Ectodermal cell (in vitro differentiated cells): ENCODE results near the gene ACOT8.

ENCODE experiments used
- H3K27ac ChIP-seq: 2 replicates; pipeline ENCODE4 v1.7.0; 2013; ENCODE audit warnings: mild to moderate bottlenecking, low read depth, low read length; ENCODE audit not compliant: insufficient read depth, poor library complexity, severe bottlenecking
- H3K27me3 ChIP-seq: 2 replicates; pipeline ENCODE4 v1.7.0; 2013; ENCODE audit warnings: mild to moderate bottlenecking, low read length; ENCODE audit not compliant: insufficient read depth, control insufficient read depth, poor library complexity, severe bottlenecking
- H3K36me3 ChIP-seq: one replicate; pipeline ENCODE4 v1.7.0; 2013; ENCODE audit warnings: low read length; ENCODE audit not compliant: control insufficient read depth, insufficient read depth
- H3K4me1 ChIP-seq: one replicate; pipeline ENCODE4 v1.7.0; 2013; ENCODE audit warnings: low read length; ENCODE audit not compliant: control insufficient read depth, insufficient read depth
- H3K4me3 ChIP-seq: 2 replicates; pipeline ENCODE4 v1.7.0; 2013; ENCODE audit warnings: low read depth, low read length, control low read depth; ENCODE audit not compliant: insufficient read depth
- H3K9me3 ChIP-seq: 2 replicates; pipeline ENCODE4 v1.7.0; 2013; ENCODE audit warnings: mild to moderate bottlenecking, low read length, moderate library complexity; ENCODE audit not compliant: control insufficient read depth
- WGBS, 2 experiments: methylation state at CpG; one replicate each; pipeline ENCODE4 v1.1.7; 2013; ENCODE audit warnings: missing lambda C conversion rate in 2 of 2; 5-methylcytosine and 5-hydroxymethylcytosine counted together

Gene ACOT8

DNA sequence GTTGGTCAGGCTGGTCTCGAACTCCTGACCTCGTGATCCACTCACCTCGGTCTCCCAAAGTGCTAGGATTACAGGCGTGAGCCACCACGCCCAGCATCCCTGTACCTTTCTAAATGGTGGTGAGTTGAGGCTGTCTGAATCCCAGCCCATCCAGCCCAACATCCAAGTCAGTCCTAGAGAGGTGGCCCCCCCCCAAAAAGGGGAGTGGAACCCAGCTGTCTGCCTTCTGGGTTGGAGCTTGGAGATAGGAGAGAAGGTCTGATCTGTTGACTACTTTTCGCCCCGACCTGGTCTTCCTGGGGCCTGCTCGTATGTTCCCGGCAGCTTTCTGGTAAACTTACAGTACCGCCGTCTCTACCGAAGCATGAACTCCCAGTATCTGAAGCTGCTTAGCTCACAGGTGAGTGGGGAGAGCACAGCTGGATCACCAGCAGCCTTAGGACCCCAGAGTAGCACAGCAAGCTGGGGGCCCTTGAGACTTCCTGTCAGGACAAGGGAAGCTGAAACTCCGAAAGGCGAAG, 39.5 kb upstream of the ACOT8 start:
- peaks cover 14% of the 10 kb centered on the region for H3K36me3 ChIP-seq
- no peak overlapping the region for H3K27ac ChIP-seq
- WGBS, 2 experiments: 96 to 98% methylated on average over 14 of the region's 14 CpGs
- no peak overlapping the region for H3K4me3 ChIP-seq
- H3K27me3 ChIP-seq: no peaks in the 10 kb centered on the region
- no peaks in the 10 kb centered on the region for H3K9me3 ChIP-seq
- peaks cover 13% of the 10 kb centered on the region for H3K4me1 ChIP-seq

DNA sequence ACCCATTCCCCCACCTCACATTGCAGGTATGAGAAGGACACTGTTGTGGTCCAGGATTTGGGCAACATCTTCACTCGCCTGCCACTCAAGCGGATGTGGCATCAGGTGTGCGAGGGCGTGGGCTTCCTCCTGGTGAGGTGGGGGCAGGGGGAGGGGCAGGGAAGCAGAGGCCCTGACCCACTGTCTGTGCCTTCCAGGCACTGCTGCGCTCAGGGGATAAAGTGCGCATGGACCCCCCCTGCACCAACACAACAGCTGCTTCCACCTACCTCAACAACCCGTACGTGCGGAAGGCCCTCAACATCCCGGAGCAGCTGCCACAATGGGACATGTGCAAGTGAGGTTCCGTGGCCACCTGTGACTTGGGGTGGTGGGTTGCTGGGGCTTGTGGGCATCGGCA, 37.6 kb upstream of the ACOT8 start:
- Histone ChIP-seq H3K27me3 (peaks cover 13% of the 10 kb centered on the region), H3K4me1 (peaks cover 20% of the 10 kb centered on the region), H3K27ac (no peak overlapping the region), H3K4me3 (no peak overlapping the region), H3K36me3 (no peaks in the 10 kb centered on the region), H3K9me3 (no peaks in the 10 kb centered on the region)
- WGBS, 2 experiments: 95 to 98% methylated on average over 12 of the region's 12 CpGs

- Histone ChIP-seq H3K36me3 (no peaks in the 10 kb centered on the region), H3K27me3 (peaks cover 14% of the 10 kb centered on the region), H3K4me1 (peaks cover 20% of the 10 kb centered on the region), H3K4me3 (no peak overlapping the region), H3K9me3 (no peaks in the 10 kb centered on the region), H3K27ac (peak overlapping the region; percentile 72)
- 67 to 68% methylated on average over 4 of the region's 4 CpGs for WGBS, 2 experiments
These were observed 36.6 kb upstream of the ACOT8 start for GRCh38 chr20:45893831-45894230.

- Histone ChIP-seq H3K4me3 (no peak overlapping the region), H3K27me3 (peaks cover 14% of the 10 kb centered on the region), H3K36me3 (no peaks in the 10 kb centered on the region), H3K9me3 (no peaks in the 10 kb centered on the region), H3K27ac (no peak overlapping the region), H3K4me1 (peaks cover 20% of the 10 kb centered on the region)
- 95 to 98% methylated on average over 4 of the region's 4 CpGs for WGBS, 2 experiments
These were observed 35.8 kb upstream of the ACOT8 start for GRCh38 chr20:45892828-45893500.

GRCh38 chr20:45892049-45892825, 35.0 kb upstream of the ACOT8 start:
- no peak overlapping the region for H3K27ac ChIP-seq
- peaks cover 14% of the 10 kb centered on the region for H3K27me3 ChIP-seq
- no peaks in the 10 kb centered on the region for H3K36me3 ChIP-seq
- H3K9me3 ChIP-seq: no peaks in the 10 kb centered on the region
- peaks cover 20% of the 10 kb centered on the region for H3K4me1 ChIP-seq
- 88 to 91% methylated on average over 9 of the region's 9 CpGs for WGBS, 2 experiments
- peak overlapping the region; percentile 64 for H3K4me3 ChIP-seq

- Histone ChIP-seq H3K4me1 (peaks cover 20% of the 10 kb centered on the region), H3K9me3 (no peaks in the 10 kb centered on the region), H3K27ac (no peak within 1 kb of the TSS), H3K27me3 (peaks cover 14% of the 10 kb centered on the region), H3K4me3 (peak within 1 kb of the TSS; percentile 64), H3K36me3 (no peaks in the 10 kb centered on the region)
- WGBS, 2 experiments: 3% methylated on average over 78 of the region's 78 CpGs
These were observed 34.1 kb upstream of the ACOT8 start, which contains the start of the genes CTSA and NEURL2 for GRCh38 chr20:45890985-45891983. Gene CTSA (plus strand): TSS chr20:45891335. CDS start chr20:45891569, 234 bp downstream. Gene NEURL2 (minus strand): TSS chr20:45891208. CDS start chr20:45890991, 217 bp downstream.

GRCh38 chr20:45890077-45890984, 33.1 kb upstream of the ACOT8 start:
- peaks cover 20% of the 10 kb centered on the region for H3K4me1 ChIP-seq
- H3K27ac ChIP-seq: no peak overlapping the region
- H3K27me3 ChIP-seq: peaks cover 14% of the 10 kb centered on the region
- no peaks in the 10 kb centered on the region for H3K9me3 ChIP-seq
- H3K4me3 ChIP-seq: peak overlapping the region; percentile 64
- H3K36me3 ChIP-seq: no peaks in the 10 kb centered on the region
- WGBS, 2 experiments: 3 to 4% methylated on average over 79 of the region's 79 CpGs

GRCh38 chr20:45888681-45889080, 31.5 kb upstream of the ACOT8 start:
- Histone ChIP-seq H3K4me1 (peaks cover 12% of the 10 kb centered on the region), H3K36me3 (peaks cover 3% of the 10 kb centered on the region), H3K27ac (no peak overlapping the region), H3K9me3 (no peaks in the 10 kb centered on the region), H3K27me3 (peaks cover 14% of the 10 kb centered on the region), H3K4me3 (no peak overlapping the region)
- 94 to 95% methylated on average over 3 of the region's 3 CpGs for WGBS, 2 experiments

- H3K27me3 ChIP-seq: peaks cover 14% of the 10 kb centered on the region
- H3K27ac ChIP-seq: no peak within 1 kb of the TSS
- 89 to 93% methylated on average over 8 of the region's 8 CpGs for WGBS, 2 experiments
- peaks cover 16% of the 10 kb centered on the region for H3K36me3 ChIP-seq
- no peak within 1 kb of the TSS for H3K4me3 ChIP-seq
- no peaks in the 10 kb centered on the region for H3K9me3 ChIP-seq
- peaks cover 9% of the 10 kb centered on the region for H3K4me1 ChIP-seq
These were observed 30.1 kb upstream of the ACOT8 start, which contains the start of gene SPATA25 for GRCh38 chr20:45887346-45887715. Gene SPATA25 (minus strand): TSS chr20:45887622. CDS start chr20:45887590, 32 bp downstream.
